GM15510 (cell line): ENCODE data around the gene FBXO31.

Source experiments
- POLR2A ChIP-seq: IDR thresholded peaks from 3 replicates; pipeline ENCODE4 v1.6.1; 2011; ENCODE audit warnings: borderline replicate concordance; ENCODE audit not compliant: insufficient read length; ENCODE audit errors: extremely low read depth

Gene FBXO31

DNA sequence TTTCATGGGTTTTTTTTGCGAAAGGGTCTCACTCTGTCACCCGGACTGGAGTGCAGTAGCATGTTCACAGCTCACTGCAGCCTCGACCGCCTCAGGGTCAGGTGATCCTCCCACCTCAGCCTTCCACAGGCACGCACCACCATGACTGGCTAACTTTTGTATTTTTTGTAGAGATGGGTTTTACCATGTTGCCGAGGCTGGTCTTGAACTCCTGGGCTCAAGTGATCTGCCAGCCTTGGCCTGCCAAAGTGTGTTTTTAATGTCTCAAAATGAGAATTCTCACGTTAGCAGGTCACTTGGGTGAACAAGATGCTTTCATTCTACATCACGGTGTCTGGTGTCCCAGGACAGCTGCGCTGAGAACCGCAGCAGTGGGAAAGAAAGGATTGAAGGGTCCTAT is 3.2 kb downstream of the FBXO31 start:
- no peak for TF ChIP-seq POLR2A

- no peak for TF ChIP-seq POLR2A
Measured at GRCh38 chr16:87376660-87377059, 6.9 kb downstream of the FBXO31 start.

GRCh38 chr16:87375426-87376135 is 8.0 kb downstream of the FBXO31 start:
- no peak for TF ChIP-seq POLR2A

DNA sequence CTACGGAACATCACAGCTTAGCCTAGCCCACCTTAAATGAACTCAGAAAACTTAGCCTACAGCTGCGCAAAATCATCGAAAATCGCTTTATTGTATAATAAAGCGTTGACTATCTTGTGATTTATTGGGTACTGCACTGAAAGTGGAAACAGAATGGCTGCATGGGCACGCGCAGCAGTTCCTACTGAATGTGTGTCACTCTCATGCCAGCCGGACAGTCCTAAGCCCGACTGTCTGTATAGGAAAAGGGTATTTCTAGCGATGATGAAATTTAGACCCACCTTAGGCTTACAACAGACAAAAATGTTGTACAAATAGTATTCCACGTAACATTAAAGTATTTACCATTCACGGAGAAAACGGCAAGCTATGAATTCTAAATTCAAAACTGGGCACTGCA is 9.3 kb downstream of the FBXO31 start:
- no peak for TF ChIP-seq POLR2A

GRCh38 chr16:87372305-87372704 is 11.3 kb downstream of the FBXO31 start:
- no peak for TF ChIP-seq POLR2A

GRCh38 chr16:87371261-87371866 is 12.2 kb downstream of the FBXO31 start:
- TF ChIP-seq POLR2A, result no peak

GRCh38 chr16:87369796-87370719 is 13.5 kb downstream of the FBXO31 start:
- no peak for TF ChIP-seq POLR2A

- no peak for TF ChIP-seq POLR2A
Measured at GRCh38 chr16:87369117-87369765, 14.3 kb downstream of the FBXO31 start.

DNA sequence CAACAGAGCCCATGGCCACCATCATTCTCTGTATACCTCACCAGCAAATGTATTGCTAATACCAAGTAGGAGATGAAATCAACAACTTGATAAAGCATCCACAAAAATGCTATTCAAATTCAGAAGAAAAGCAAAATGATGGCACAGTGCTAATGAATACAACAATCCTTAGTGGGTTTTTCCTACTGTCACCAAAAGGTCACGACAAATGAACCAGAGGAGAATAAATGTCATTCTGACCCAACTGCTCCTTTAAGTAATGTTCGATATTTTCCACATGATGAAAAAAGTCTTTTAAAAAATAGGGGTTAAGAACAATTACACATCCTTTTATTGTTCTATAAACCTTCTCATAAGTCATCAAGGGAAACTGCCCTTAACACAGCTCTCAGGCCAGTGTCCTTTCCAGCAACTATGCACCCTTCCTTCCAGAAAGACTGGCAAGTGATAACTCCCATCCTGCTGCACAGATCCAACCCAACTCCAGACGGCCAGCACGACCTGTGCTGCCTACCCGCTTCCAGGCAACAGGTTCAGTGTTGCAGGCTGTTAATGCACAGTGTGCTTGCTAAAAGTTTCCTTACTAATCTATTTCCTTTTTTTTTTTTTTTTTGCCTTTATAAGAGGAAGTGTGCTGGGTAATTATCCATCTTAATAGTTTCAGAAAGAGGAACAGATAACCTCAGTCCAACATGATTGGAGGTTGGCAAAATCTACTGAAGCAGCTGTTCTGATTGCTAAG is 15.4 kb downstream of the FBXO31 start:
- TF ChIP-seq POLR2A, result no peak

GRCh38 chr16:87367529-87367928 is 16.0 kb downstream of the FBXO31 start:
- TF ChIP-seq POLR2A, result no peak

GRCh38 chr16:87366930-87367329 is 16.6 kb downstream of the FBXO31 start:
- no peak for TF ChIP-seq POLR2A

GRCh38 chr16:87366288-87366687 is 17.3 kb downstream of the FBXO31 start:
- TF ChIP-seq POLR2A, result no peak

DNA sequence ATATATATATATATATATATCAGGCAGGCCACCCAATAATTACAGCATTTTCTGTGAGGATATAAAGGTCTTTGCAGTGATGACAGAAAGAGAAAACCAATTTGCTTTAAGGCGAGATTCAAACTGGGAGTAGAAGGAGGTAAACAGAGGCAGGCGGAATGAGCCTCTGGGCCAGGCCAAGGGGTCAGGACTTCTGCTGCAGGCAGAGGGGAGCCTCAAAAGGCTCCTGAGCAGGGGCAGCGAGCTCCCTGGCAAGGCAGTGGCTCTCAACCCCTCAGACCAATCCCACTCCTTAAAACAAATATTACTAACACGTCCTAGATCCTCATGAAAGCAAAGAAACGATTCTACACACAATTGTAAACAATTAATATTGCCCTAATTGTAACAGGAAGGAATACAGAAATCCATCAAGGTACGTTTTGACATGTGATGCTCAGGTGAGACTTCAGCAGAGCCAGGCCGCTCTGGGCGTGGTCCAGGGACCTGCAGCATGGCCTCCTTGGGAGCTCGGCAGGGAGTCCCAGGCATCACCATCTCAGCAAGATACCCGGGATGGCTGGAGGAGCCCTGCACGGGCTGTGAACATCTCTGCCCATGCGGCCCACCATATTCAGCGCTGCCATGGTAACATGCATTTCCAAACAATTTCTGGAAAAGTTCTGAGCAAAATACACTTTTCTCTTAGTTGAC is 18.4 kb downstream of the FBXO31 start:
- TF ChIP-seq POLR2A, result no peak

DNA sequence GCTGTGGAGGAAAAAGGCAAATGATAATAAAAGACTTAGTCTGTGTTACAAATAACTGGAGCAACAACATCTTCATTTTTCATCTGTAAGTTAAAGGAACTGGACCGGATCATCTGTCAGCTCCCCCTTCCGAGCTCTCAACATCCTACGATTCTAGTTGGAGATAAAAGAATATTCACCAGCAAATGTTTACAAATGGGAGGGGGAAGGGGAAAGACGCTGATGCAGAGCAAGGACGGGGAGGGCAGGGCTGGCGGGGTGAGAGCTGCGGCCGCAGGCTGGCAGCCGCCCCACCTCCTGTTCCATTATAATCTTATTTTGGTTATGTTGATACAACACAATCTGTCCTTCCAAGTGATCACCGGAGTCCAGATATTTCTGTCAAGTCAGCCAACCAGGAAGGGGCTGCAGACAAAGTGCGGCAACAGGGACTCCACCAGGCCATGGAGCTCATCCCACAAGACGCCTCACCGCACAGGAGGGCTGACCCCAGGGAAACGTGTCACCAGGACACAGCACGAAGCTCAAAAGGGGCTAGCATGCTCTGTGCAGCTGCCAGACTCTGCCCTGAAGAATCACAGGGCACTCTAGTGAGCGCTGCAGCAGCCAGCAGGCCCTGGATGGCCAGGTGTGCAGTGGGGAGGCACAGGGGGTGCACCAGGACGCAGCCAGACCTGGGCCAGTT is 19.7 kb downstream of the FBXO31 start:
- no peak for TF ChIP-seq POLR2A
